Right lung (tissue), 10 donors: ENCODE data around the gene SCRN3. TPM values are rescaled to one million over a fixed set of nuclear protein-coding genes. Genes with fewer than 3 reads are reported as not detected.
A peak's percentile ranks its signal among the peaks of the same experiment; 100 is the strongest.
"Not testable (repeated sequence)": the region's sequence is repeated elsewhere in the genome, so short reads cannot be mapped to it uniquely, and the experiment has no call there.

Source experiments
- DNase-seq, 2 donors: peaks; one replicate each; pipeline ENCODE4 v3.0.0-alpha.2; 2013
- long read RNA-seq, 8 donors: transcript quantifications; one replicate each; lab custom pipeline, GENCODE V29; 2026
- polyA plus RNA-seq, 5 donors: library from polyadenylated mRNA; unstranded; fragments of 120-200 nt; gene quantifications; one replicate each; pipeline versions ENCODE4 v1.2.1 to v1.2.3, GENCODE V29; 2013; ENCODE audit warnings: inconsistent platforms in 1 of 5, low replicate concordance in 1 of 5; ENCODE audit not compliant: insufficient read length in 5 of 5, insufficient read depth in 1 of 5

Gene SCRN3, protein sequence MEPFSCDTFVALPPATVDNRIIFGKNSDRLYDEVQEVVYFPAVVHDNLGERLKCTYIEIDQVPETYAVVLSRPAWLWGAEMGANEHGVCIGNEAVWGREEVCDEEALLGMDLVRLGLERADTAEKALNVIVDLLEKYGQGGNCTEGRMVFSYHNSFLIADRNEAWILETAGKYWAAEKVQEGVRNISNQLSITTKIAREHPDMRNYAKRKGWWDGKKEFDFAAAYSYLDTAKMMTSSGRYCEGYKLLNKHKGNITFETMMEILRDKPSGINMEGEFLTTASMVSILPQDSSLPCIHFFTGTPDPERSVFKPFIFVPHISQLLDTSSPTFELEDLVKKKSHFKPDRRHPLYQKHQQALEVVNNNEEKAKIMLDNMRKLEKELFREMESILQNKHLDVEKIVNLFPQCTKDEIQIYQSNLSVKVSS
- 10 to 100 TPM; 25.5 to 38.2 (median 35.3) TPM for polyA plus RNA-seq
- long read RNA-seq, donor 1, partial matches to known transcripts, result 0 of 2 reads
- long read RNA-seq, donor 1, other reads (novel, unspliced or antisense), result 0 of 2 reads
- long read RNA-seq, donor 2, partial matches to known transcripts, result 0 of 2 reads
- long read RNA-seq, donor 2, other reads (novel, unspliced or antisense), result 0 of 2 reads
- long read RNA-seq, donor 3, partial matches to known transcripts, result 0 of 1 reads
- long read RNA-seq, donor 3, other reads (novel, unspliced or antisense), result 0 of 1 reads
- long read RNA-seq, donor 4, partial matches to known transcripts, result 0 of 1 reads
- long read RNA-seq, donor 4, other reads (novel, unspliced or antisense), result 0 of 1 reads
- long read RNA-seq, donor 5, partial matches to known transcripts, result 0 of 3 reads
- long read RNA-seq, donor 5, other reads (novel, unspliced or antisense), result 0 of 3 reads
- long read RNA-seq, donor 6, partial matches to known transcripts, result 9 of 13 reads
- long read RNA-seq, donor 6, other reads (novel, unspliced or antisense), result 0 of 13 reads
- long read RNA-seq, donor 7, partial matches to known transcripts, result 12 of 13 reads
- long read RNA-seq, donor 7, other reads (novel, unspliced or antisense), result 0 of 13 reads
- long read RNA-seq, donor 8, result 0 reads

DNA sequence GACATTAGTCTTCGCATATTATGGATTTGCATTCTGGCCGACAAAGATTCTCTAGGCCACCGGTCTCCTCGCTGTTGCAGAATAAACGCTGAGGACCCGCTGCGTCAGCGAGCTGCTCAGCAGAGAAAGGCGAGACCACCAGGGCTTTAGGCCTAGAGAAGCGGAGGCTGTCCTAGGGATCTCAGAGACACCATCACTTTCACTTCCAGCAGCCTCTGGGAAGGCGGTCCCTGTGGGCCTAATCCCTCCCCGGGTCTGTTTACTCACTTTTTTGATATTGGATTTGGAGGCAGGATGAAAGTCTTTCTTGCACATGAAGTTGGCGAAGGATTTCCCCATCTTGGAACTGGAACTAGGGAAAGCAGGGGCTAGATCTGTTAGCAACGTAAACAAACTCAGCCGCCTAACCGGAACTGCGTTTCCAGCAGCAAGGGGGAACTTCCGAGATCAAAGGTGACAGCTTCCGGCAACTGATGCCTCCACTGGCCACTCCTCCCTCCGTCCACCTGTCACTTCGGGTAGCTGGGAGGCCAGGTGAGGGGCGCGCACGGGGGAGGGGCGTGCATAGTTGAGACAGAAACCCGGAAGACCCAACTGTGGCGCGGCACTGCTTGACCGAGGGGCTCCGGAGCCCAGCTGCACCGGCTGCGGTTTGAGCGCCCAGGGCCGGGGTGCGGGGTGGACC, at the start of gene SCRN3:
SCRN3 (plus strand) TSS at position 447 of the 685 bp plus-strand sequence. CDS start 2,554 bp downstream, outside the sequence.
- DNase-seq, result peak; percentile 83 to 86

- DNase-seq, result no peak
These were observed 45.5 kb upstream of the SCRN3 start for GRCh38 chr2:174350018-174350417.

- no peak for DNase-seq
These were observed 44.8 kb upstream of the SCRN3 start for GRCh38 chr2:174350593-174351181.

DNA sequence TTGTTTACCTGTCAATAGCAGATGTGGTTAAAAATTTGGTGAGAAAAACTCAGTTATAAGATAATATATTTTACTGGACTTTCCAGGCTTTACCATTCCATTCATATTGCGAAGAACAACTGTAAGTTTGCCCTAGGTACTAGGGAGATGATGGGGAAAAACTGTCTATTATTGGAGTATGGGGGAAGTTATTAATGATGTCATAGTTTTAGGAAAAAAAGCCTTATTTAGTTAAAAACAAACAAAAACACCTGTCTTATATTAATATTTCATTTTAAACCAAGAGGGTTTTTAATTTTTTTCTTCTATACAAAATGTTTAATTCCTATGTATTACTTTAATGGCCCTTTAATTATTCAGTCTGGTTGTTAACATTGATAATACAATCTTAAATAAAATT, 42.5 kb upstream of the SCRN3 start:
- no peak for DNase-seq

DNA sequence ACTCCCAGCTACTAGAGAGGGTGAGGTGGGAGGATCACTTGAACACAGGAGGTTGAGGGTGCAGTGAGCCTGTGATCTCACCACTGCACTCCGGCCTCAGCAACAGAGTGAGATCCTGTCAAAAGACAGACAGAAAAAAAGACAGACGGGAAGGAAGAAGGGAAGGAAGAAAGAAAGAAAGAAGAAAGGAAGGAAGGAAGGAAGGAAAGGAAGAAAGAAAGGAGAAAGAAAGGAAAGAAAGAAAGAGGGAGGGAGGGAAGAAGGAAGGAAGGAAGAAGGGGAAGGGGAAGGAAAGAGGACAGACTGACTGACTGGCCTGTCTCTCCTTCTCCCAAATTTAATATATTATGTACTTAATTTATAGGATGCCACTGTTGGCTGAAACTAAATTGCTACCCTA, 39.2 kb upstream of the SCRN3 start:
- no peak for DNase-seq

DNA sequence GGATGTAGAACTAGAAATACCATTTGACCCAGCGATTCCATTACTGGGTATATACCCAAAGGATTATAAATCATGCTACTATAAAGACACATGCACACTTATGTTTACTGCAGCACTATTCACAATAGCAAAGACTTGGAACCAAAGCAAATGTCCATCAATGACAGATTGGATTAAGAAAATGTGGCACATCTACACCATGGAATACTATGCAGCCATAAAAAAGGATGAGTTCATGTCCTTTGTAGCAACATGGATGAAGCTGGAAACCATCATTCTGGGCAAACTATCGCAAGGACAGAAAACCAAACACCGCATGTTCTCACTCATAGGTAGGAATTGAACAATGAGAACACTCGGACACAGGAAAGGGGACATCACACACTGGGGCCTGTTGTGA, 35.9 kb upstream of the SCRN3 start:
- not testable (repeated sequence) for DNase-seq

GRCh38 chr2:174362949-174363348, 32.6 kb upstream of the SCRN3 start:
- DNase-seq, result no peak

DNA sequence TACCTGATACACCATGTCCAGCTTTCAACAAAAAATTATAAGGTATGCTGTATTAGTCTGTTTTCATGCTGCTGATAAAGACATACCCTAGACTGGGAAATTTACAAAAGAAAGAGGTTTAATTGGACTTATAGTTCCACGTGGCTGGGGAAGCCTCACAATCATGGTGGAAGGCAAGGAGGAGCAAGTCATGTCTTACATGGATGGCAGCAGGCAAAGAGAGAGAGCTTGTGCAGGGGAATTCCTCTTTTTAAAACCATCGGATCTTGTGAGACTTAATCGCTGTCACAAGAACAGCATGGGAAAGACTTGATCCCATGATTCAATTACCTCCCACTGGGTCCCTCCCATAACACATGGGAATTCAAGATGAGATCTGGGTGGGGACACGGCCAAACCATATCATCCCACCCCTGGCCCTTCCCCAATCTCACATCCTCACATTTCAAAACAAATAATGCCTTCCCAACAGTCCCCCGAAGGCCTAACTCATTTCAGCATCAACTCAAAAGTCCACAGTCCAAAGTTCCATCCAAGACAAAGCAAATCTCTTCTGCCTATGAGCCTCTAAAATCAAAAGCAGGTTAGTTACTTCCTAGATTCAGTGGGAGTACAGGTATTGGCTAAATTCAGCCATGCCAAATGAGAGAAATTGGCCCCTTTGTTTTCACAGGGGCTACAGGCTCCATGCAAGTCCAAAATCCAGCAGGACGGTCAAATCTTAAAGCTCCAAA, 31.9 kb upstream of the SCRN3 start:
- not testable (repeated sequence) for DNase-seq

DNA sequence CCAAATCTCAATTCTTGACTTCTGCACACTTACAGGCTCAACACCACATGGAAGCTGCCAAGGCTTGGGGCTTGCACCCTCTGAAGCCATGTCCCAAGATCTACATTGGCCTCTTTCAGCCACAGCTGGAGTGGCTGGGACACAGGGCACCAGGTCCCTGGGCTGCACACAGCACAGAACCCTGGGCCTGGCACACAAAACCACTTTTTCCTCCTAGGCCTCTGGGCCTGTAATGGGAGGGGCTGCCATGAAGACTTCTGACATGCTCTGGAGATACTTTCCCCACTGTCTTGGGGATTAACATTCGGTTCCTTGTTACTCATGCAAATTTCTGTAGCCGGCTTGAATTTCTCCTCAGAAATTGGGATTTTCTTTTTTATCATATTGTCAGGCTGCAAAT, 30.9 kb upstream of the SCRN3 start:
- DNase-seq, result no peak

GRCh38 chr2:174365571-174365970, 30.0 kb upstream of the SCRN3 start:
- DNase-seq, result no peak

GRCh38 chr2:174368691-174369090, 26.8 kb upstream of the SCRN3 start:
- DNase-seq, result no peak

- DNase-seq, result no peak
These were observed 18.6 kb upstream of the SCRN3 start for GRCh38 chr2:174376967-174377366.

DNA sequence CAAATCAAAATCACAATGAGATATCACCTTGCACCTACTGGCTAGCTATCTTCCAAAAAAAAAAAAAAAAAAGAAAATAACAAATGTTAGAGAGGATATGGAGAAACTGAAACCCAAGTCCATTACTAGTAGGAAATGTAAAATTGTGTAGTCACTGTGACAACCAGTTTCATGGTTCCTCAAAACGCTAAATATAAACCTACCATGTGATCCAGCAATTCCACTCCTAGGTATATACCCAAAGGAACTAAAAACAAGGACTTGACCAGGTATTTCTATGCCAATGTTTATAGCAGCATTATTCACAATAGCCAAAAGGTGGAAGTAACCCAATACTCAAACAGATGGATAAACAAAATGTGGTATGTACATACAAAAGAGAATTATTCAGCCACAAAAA, 11.7 kb upstream of the SCRN3 start:
- no peak for DNase-seq

DNA sequence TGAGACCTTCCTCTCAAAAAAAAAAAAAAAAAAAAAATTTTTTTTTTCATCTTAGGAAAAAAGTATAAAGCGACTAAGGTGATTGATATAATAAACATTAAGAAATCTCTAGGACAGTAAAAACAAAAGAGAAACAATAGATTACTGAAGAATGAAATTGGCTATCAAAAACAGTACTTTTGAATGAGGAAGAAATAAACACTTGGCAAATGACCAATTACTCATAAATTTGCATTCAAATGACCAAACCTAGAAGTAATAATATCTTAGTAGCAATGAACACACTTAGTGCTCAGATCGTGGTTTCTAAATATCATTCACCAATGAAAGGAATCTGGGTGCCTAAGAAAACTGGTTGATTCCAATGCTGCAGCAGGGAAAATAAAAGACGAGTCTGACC, 10.3 kb upstream of the SCRN3 start:
- no peak for DNase-seq

GRCh38 chr2:174388706-174389105, 6.8 kb upstream of the SCRN3 start:
- DNase-seq, result not testable (repeated sequence)

DNA sequence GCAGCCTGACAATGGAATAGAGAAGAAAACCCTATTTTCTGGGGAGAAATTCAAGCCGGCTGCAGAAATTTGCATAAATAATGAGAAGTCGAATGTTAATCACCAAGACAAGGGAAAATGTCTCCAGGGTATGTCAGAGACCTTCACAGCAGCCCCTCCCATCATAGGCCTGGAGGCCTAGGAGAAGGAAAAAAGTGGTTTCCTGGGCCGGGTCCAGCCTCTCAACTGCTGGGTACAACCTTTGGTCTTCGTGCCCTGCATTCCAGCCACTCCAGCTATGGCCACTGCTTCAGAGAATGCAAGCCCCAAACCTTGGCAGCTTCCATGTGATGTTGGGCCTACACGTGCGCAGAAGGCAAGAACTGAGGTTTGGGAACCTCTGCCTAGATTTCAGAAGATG, 6.0 kb upstream of the SCRN3 start:
- no peak for DNase-seq

- not testable (repeated sequence) for DNase-seq
These were observed 5.2 kb upstream of the SCRN3 start for GRCh38 chr2:174390303-174390702.

DNA sequence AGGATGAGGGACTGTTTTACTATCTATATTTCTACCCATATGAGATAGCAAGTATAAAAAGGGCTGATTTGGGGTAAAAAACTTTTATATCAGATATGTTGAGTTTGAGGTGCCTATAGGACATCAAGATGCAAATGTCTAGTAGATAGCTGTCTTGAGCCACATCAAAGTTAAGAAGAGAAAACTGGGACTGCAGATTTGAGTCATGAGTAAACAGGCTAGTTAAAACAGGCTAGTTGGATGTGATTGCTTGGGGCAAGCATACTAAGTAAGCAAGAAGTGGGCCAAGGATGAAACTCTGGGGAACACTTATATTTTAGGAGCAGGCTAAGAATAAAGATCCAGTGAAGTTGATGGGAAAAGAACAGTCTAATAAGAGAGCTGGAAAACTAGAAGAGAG, 2.8 kb upstream of the SCRN3 start:
- DNase-seq, result no peak

DNA sequence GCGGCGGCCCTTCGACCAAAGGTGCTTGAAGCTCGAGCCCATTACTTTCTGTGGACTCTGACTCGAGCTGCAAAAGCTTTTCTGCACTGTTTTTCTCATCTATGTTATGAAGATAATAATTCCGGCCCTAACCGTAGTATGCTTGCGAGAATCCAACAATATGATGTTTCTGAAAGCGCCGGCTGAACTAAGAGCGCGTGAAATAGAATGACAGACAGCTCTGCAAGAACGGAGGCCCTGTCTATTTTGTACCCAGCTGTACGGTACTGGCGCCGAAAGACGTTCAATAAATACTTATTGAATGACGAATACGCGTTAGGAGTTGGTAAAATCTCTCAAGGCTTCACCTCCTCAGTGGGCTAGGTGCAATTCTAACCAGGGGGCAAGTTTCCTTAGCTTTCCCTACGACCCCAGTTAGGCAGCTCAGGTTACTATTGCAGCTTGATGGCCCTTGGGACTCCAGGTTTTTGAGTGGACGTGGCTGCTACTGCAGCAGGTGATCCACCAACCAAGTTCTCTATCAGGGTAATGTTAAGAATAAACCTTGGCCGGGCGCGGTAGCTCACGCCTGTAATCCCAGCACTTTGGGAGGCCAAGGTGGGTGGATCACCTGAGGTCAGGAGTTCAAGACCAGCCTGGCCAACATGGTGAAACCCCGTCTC, 570 bp downstream of the SCRN3 start:
- DNase-seq, result peak in 1 of 2 donors; percentile 17

GRCh38 chr2:174397773-174398172, 2.2 kb downstream of the SCRN3 start:
- DNase-seq, result no peak
